RKO (cell line): Measurements from ENCODE around the gene GTF2H4.

Experiments used
- DNase-seq: peaks from one replicate; pipeline ENCODE4 v3.0.0-alpha.2; 2016; ENCODE audit warnings: low spot score

Gene GTF2H4

GRCh38 chr6:30960907-30961673, 53.1 kb downstream of the GTF2H4 start:
- no peak for DNase-seq

- no peak for DNase-seq
Measured at GRCh38 chr6:30962716-30963115, 54.7 kb downstream of the GTF2H4 start.

- peak; percentile 22 for DNase-seq
Measured at GRCh38 chr6:30963641-30964040, 55.6 kb downstream of the GTF2H4 start.
